SK-N-SH treated with all-trans-retinoic acid at 6 μM for 48 hours (cell line): ENCODE results near the gene C19orf53.

ENCODE experiments used
- ATAC-seq: fragments of 200-7000 bp; cut with Tn5 transposase; 3 replicates; pipeline ENCODE4 v1.9.1; 2020; ENCODE audit warnings: mild to moderate bottlenecking, moderate library complexity
- ARNTL ChIP-seq: fragments of 450-650 bp; formaldehyde crosslinking; IDR thresholded peaks from 2 replicates; pipeline ENCODE4 v1.5.0; 2020; ENCODE audit warnings: low read depth, mild to moderate bottlenecking, moderate library complexity, borderline replicate concordance
- BACH2 ChIP-seq: fragments of 250-450 bp; sonication (Bioruptor Pico); IDR thresholded peaks from 2 replicates; pipeline ENCODE4 v1.9.0; 2021; ENCODE audit warnings: mild to moderate bottlenecking, borderline replicate concordance
- CREB5 ChIP-seq: fragments of 250-450 bp; sonication (Bioruptor Pico); IDR thresholded peaks from 2 replicates; pipeline ENCODE4 v1.5.1; 2020; ENCODE audit warnings: low read depth, mild to moderate bottlenecking, moderate library complexity
- CSDC2 ChIP-seq: fragments of 250-450 bp; sonication (Bioruptor Pico); IDR thresholded peaks from 2 replicates; pipeline ENCODE4 v1.5.0; 2020; ENCODE audit warnings: mild to moderate bottlenecking, moderate library complexity
- CSRNP3 ChIP-seq: fragments of 250-450 bp; sonication (Bioruptor Pico); IDR thresholded peaks from 2 replicates; pipeline ENCODE4 v1.5.1; 2021; ENCODE audit warnings: mild to moderate bottlenecking, moderate library complexity
- ESRRG ChIP-seq: fragments of 250-450 bp; sonication (Bioruptor Pico); IDR thresholded peaks from 2 replicates; pipeline ENCODE4 v1.6.1; 2021; ENCODE audit warnings: mild to moderate bottlenecking
- GLIS3 ChIP-seq: fragments of 250-450 bp; sonication (Bioruptor Pico); IDR thresholded peaks from 2 replicates; pipeline ENCODE4 v1.5.0; 2020; ENCODE audit warnings: mild to moderate bottlenecking, moderate library complexity
- ISL1 ChIP-seq: fragments of 250-450 bp; sonication (Bioruptor Pico); IDR thresholded peaks from 2 replicates; pipeline ENCODE4 v2.1.2; 2022; ENCODE audit warnings: mild to moderate bottlenecking, moderate library complexity
- OSR1 ChIP-seq: fragments of 250-450 bp; sonication (Bioruptor Pico); IDR thresholded peaks from 2 replicates; pipeline ENCODE4 v1.8.0; 2022; ENCODE audit warnings: moderate library complexity, mild to moderate bottlenecking, inconsistent platforms
- PATZ1 ChIP-seq: fragments of 250-450 bp; sonication (Bioruptor Pico); IDR thresholded peaks from 2 replicates; pipeline ENCODE4 v1.8.0; 2020; ENCODE audit warnings: mild to moderate bottlenecking, moderate library complexity, borderline replicate concordance
- POU6F1 ChIP-seq: fragments of 250-450 bp; sonication (Bioruptor Pico); IDR thresholded peaks from 2 replicates; pipeline ENCODE4 v1.8.0; 2021; ENCODE audit warnings: low read depth, mild to moderate bottlenecking, moderate library complexity, borderline replicate concordance
- PPARA ChIP-seq: fragments of 250-450 bp; sonication (Bioruptor Pico); IDR thresholded peaks from 2 replicates; pipeline ENCODE4 v1.5.0; 2020; ENCODE audit warnings: mild to moderate bottlenecking, borderline replicate concordance
- RARB ChIP-seq: fragments of 250-450 bp; sonication (Bioruptor Pico); IDR thresholded peaks from 2 replicates; pipeline ENCODE4 v1.8.0; 2021; ENCODE audit warnings: mild to moderate bottlenecking, moderate library complexity
- SNAI2 ChIP-seq: fragments of 250-450 bp; sonication (Bioruptor Pico); IDR thresholded peaks from 2 replicates; pipeline ENCODE4 v1.5.0; 2020; ENCODE audit warnings: mild to moderate bottlenecking, moderate library complexity
- TCF4 ChIP-seq: fragments of 250-450 bp; sonication (Bioruptor Pico); IDR thresholded peaks from 2 replicates; pipeline ENCODE4 v1.8.0; 2021; ENCODE audit warnings: mild to moderate bottlenecking, moderate library complexity, borderline replicate concordance
- TOX ChIP-seq: fragments of 250-450 bp; sonication (Bioruptor Pico); IDR thresholded peaks from 2 replicates; pipeline ENCODE4 v1.8.0; 2021; ENCODE audit warnings: mild to moderate bottlenecking, moderate library complexity, borderline replicate concordance
- TSHZ2 ChIP-seq: fragments of 250-450 bp; sonication (Bioruptor Pico); IDR thresholded peaks from 2 replicates; pipeline ENCODE4 v1.5.0; 2020; ENCODE audit warnings: mild to moderate bottlenecking, moderate library complexity
- ZC3H10 ChIP-seq: fragments of 250-450 bp; sonication (Bioruptor Pico); IDR thresholded peaks from 2 replicates; pipeline ENCODE4 v1.5.1; 2021; ENCODE audit warnings: mild to moderate bottlenecking, moderate library complexity
- ZFP3 ChIP-seq: fragments of 250-450 bp; sonication (Bioruptor Pico); IDR thresholded peaks from 2 replicates; pipeline ENCODE4 v1.5.0; 2020; ENCODE audit warnings: mild to moderate bottlenecking, moderate library complexity
- ZFP30 ChIP-seq: fragments of 450-650 bp; formaldehyde crosslinking; IDR thresholded peaks from 2 replicates; pipeline ENCODE4 v1.5.0; 2022; ENCODE audit warnings: mild to moderate bottlenecking, moderate library complexity
- ZNF565 ChIP-seq: fragments of 450-650 bp; formaldehyde crosslinking; conservative IDR thresholded peaks from 2 replicates; pipeline ENCODE4 v1.5.0; 2020; ENCODE audit warnings: low read depth, mild to moderate bottlenecking, moderate library complexity
- ZNF70 ChIP-seq: fragments of 450-650 bp; formaldehyde crosslinking; IDR thresholded peaks from 2 replicates; pipeline ENCODE4 v1.5.0; 2020; ENCODE audit warnings: mild to moderate bottlenecking, moderate library complexity

The C19orf53 gene

GRCh38 chr19:13823256-13823655 lies 49.0 kb downstream of the C19orf53 start:
- no peak for ATAC-seq
- TF ChIP-seq PPARA (CRISPR knock-in tag) (no peak), RARB (CRISPR knock-in tag) (no peak), ZC3H10 (CRISPR knock-in tag) (no peak), CSRNP3 (no peak), GLIS3 (CRISPR knock-in tag) (no peak), ZFP30 (no peak), OSR1 (CRISPR knock-in tag) (no peak), ZFP3 (CRISPR knock-in tag) (no peak), CREB5 (CRISPR knock-in tag) (no peak), PATZ1 (CRISPR knock-in tag) (no peak), CSDC2 (CRISPR knock-in tag) (no peak), TOX (CRISPR knock-in tag) (no peak), ZNF70 (no peak), BACH2 (no peak), ARNTL (CRISPR knock-in tag) (no peak), ISL1 (CRISPR knock-in tag) (no peak), ZNF565 (no peak), ESRRG (CRISPR knock-in tag) (no peak)

GRCh38 chr19:13823901-13824300 lies 49.6 kb downstream of the C19orf53 start:
- TF ChIP-seq ESRRG (CRISPR knock-in tag) (no peak), ZFP3 (CRISPR knock-in tag) (no peak), POU6F1 (no peak), TCF4 (CRISPR knock-in tag) (no peak), RARB (CRISPR knock-in tag) (no peak), BACH2 (no peak), CSDC2 (CRISPR knock-in tag) (no peak), GLIS3 (CRISPR knock-in tag) (no peak), PATZ1 (CRISPR knock-in tag) (no peak), ZFP30 (no peak), TSHZ2 (CRISPR knock-in tag) (no peak), SNAI2 (CRISPR knock-in tag) (no peak), PPARA (CRISPR knock-in tag) (no peak), ZNF565 (no peak)
- TF ChIP-seq, all 23 proteins: peak for 0
- ATAC-seq = no peak
